Measurements from ENCODE around the gene MYL7. TPM values are rescaled to one million over a fixed set of nuclear protein-coding genes. Genes with fewer than 3 reads are reported as not detected.

The MYL7 gene
- total RNA-seq, 4 donors from 2014 or later = not detected

Small RNA genes within 50 kb of the gene (small RNA-seq; reads per million reads assigned to genes)
- 0 reads per million in 4 donors for gene RNA5SP230

Other genes starting within 250 kb of the MYL7 start
- gene URGCP, start 234.7 kb downstream of the MYL7 start, total RNA-seq = 10 to 100 TPM; 18.3 to 22.8 (median 21.1) TPM
- 10 to 100 TPM in 1 of 4 donors, 1 to 10 TPM in 3; 8.8 to 10.9 (median 9.5) TPM for gene UBE2D4, start 214.9 kb downstream of the MYL7 start, total RNA-seq
- gene SPDYE1, start 143.4 kb downstream of the MYL7 start, total RNA-seq = not detected
- 100 to 1,000 TPM; 185 to 337 (median 225) TPM for gene DBNL, start 96.6 kb downstream of the MYL7 start, total RNA-seq
- 1 to 10 TPM in 2 of 4 donors, under 1 TPM in 1, not detected in 1; 0.57 to 1.6 (median 1.3) TPM for gene PGAM2, start 75.8 kb downstream of the MYL7 start, total RNA-seq
- 10 to 100 TPM; 24.1 to 45.9 (median 24.8) TPM for gene POLM, start 58.8 kb downstream of the MYL7 start, total RNA-seq
- 10 to 100 TPM in 2 of 4 donors, 1 to 10 TPM in 2; 4.6 to 83.9 (median 25.2) TPM for gene AEBP1, start 37.0 kb downstream of the MYL7 start, total RNA-seq
- gene POLD2, start 17.8 kb downstream of the MYL7 start, total RNA-seq = 100 to 1,000 TPM in 1 of 4 donors, 10 to 100 TPM in 3; 71.2 to 164 (median 89.5) TPM
- under 1 TPM in 1 of 4 donors, not detected in 3; 0.38 TPM for gene GCK, start 48.1 kb upstream of the MYL7 start, total RNA-seq
- gene YKT6, start 59.6 kb upstream of the MYL7 start, total RNA-seq = 10 to 100 TPM; 56.3 to 91.8 (median 65.1) TPM
- under 1 TPM; 0.26 to 0.95 (median 0.69) TPM for gene CAMK2B, start 184.3 kb upstream of the MYL7 start, total RNA-seq

Measured in esophagus squamous epithelium (tissue), 4 donors.